NCI-H1417 (cell line): ENCODE results near the gene ARHGEF17.
A peak's percentile ranks its signal among the peaks of the same experiment; 100 is the strongest.
"Not testable (repeated sequence)": the region's sequence is repeated elsewhere in the genome, so short reads cannot be mapped to it uniquely, and the experiment has no call there.

Source experiments
- DNase-seq, 3 experiments: peaks; one replicate each; lab custom pipeline; 2025; lab: John Stamatoyannopoulos, UW

Gene ARHGEF17, protein sequence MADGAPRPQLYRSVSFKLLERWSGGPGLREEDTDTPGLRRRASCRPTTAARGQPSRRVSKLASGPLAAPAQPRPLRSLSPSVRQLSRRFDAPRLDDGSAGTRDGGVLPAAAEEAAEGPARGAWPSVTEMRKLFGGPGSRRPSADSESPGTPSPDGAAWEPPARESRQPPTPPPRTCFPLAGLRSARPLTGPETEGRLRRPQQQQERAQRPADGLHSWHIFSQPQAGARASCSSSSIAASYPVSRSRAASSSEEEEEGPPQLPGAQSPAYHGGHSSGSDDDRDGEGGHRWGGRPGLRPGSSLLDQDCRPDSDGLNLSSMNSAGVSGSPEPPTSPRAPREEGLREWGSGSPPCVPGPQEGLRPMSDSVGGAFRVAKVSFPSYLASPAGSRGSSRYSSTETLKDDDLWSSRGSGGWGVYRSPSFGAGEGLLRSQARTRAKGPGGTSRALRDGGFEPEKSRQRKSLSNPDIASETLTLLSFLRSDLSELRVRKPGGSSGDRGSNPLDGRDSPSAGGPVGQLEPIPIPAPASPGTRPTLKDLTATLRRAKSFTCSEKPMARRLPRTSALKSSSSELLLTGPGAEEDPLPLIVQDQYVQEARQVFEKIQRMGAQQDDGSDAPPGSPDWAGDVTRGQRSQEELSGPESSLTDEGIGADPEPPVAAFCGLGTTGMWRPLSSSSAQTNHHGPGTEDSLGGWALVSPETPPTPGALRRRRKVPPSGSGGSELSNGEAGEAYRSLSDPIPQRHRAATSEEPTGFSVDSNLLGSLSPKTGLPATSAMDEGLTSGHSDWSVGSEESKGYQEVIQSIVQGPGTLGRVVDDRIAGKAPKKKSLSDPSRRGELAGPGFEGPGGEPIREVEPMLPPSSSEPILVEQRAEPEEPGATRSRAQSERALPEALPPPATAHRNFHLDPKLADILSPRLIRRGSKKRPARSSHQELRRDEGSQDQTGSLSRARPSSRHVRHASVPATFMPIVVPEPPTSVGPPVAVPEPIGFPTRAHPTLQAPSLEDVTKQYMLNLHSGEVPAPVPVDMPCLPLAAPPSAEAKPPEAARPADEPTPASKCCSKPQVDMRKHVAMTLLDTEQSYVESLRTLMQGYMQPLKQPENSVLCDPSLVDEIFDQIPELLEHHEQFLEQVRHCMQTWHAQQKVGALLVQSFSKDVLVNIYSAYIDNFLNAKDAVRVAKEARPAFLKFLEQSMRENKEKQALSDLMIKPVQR (N-terminal part only)

GRCh38 chr11:73308003-73308960 is at the start of gene ARHGEF17:
ARHGEF17 (plus strand) TSS chr11:73308276; CDS start chr11:73308639, 363 bp downstream.
- peak; percentile 76 to 96 (median 94) for DNase-seq

DNA sequence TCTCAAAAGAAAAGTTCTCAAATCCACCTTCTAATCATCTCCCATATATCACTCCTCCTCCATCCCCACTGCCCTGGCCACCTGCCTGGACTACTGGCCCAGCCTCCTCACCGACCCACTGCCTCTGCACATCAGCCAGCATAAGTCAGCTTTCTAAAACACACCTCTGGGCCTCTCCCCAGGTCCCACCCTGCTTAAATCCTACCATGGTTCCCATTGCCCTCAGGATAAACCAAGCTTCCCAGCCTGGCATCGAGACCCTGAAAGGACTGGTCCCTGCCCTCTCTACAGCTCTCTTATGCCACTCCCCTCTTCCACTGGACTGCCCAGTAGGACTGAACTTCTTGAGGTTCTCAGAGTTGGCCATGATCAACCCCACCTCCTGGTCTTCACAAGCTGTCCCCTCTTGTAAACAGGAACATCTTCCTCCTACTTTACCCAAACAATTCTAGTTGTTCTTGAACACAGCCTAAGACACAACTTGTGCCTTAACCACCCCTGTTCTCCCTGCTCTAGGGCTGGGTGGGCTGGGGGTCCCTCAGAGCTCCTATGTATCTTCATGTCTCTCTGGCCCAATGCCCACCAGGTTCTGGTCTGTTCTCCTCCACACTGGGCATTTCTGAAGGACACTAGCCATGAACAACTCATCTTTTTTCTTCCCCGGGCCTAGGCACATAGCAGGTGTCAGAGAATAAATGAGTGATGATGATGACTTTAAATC is 48.5 kb upstream of the ARHGEF17 start:
- no peak for DNase-seq

- DNase-seq, result no peak
These were observed 48.0 kb upstream of the ARHGEF17 start for GRCh38 chr11:73260127-73260457.

GRCh38 chr11:73262851-73263495 is 45.1 kb upstream of the ARHGEF17 start:
- DNase-seq, result no peak

- no peak for DNase-seq
These were observed 44.4 kb upstream of the ARHGEF17 start for GRCh38 chr11:73263640-73264039.

GRCh38 chr11:73265278-73265810 is 42.7 kb upstream of the ARHGEF17 start:
- no peak for DNase-seq

GRCh38 chr11:73265853-73266645 is 42.0 kb upstream of the ARHGEF17 start:
- no peak for DNase-seq

GRCh38 chr11:73266646-73267020 is 41.4 kb upstream of the ARHGEF17 start:
- no peak for DNase-seq

GRCh38 chr11:73267122-73267846 is 40.8 kb upstream of the ARHGEF17 start:
- no peak for DNase-seq

GRCh38 chr11:73267906-73268540 is 40.1 kb upstream of the ARHGEF17 start:
- no peak for DNase-seq

- DNase-seq, result no peak
These were observed 39.3 kb upstream of the ARHGEF17 start for GRCh38 chr11:73268671-73269271.

GRCh38 chr11:73269459-73270015 is 38.5 kb upstream of the ARHGEF17 start:
- DNase-seq, result no peak

DNA sequence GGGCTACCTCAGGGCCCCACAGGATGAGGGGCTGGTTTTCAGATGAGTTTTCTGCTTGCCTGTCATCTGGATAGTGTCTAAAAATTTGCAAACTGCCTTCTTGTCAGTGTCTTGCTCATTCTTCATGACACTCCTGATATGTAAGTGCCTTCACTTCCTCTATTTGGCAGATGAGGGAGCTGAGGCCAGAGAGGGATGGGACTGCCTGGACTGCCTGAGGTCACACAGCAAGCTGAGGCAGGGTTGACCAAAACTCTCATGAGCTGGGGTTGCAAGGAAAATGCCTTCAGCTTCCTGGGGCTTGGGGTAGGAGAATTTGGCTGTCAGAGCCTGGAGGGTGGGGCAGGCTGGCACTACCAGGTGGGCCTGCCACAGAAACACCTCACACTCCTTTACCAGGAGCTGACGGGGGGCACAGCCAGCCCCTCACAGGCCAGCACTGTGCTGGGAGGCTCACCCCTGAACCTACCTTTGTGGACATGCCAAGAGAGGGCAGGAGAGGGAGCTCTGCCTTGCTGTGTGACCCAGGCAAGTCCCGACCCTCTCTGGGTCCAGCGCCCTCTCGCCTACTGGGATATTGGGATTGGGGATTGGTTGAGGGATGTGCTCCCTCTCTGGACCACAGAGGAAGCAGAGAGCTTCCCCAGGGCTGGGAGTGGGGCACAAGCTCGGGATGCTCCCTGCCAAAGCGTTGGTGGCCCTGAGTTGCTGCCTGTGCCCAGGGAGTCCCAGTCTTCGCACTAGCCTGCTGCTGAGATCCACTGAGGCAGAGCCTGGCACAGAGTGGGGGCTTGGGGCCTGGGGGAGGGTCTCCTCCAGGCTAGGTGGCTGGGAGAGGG is 37.8 kb upstream of the ARHGEF17 start:
- no peak for DNase-seq

GRCh38 chr11:73270855-73271477 is 37.1 kb upstream of the ARHGEF17 start:
- no peak for DNase-seq

DNA sequence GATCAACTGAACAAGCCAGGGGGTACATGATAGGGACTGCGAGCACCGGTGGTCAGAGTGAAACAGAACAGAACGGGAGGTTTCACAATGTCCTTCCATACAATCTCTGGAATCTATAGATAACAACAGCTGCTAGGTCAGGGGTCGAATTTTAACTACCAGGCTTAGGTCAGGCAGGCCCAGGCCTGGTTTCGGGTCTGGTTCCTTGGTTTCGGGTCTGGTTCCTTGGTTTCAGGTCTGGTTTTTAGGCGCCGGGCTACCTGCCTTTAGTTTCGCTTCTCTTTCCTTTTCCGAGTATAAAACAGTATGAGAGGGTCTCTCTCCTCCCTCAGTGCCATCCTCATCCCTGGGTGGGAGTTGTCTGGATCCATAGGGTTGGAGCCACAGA is 36.6 kb upstream of the ARHGEF17 start:
- not testable (repeated sequence) for DNase-seq
